ENCODE data around the gene MAPK8IP2. TPM values are rescaled to one million over a fixed set of nuclear protein-coding genes. Genes with fewer than 3 reads are reported as not detected.
"Not testable (repeated sequence)": the region's sequence is repeated elsewhere in the genome, so short reads cannot be mapped to it uniquely, and the experiment has no call there.

The MAPK8IP2 gene
- total and polyA plus RNA-seq, 2 of the 4 experiments (the other 2 are of a cell fraction) = under 0.01 to 0.14 TPM

DNA sequence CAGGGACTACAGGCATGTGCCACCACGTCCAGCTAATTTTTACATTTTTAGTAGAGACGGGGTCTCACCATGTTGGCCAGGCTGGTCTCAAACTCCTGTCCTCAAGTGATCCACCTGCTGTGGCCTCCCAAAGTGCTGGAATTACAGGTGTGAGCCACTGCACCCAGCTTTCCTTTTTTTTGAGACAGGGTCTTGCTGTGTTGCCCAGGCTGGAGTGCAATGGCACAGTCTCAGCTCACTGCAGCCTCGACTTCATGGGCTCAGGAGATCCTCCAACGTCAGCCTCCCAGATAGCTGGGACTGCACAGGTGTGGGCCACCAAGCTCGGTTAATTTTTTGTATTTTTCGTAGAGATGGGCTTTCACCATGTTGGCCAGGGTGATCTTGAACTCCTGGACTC, 54.1 kb downstream of the MAPK8IP2 start:
- H4K20me1 ChIP-seq (ENCODE audit: insufficient read depth, low read length) = not testable (repeated sequence)

More for the DNA sequence above, 54.1 kb downstream of the MAPK8IP2 start:
- H3K4me3 ChIP-seq (ENCODE audit: insufficient read depth, low read depth, low read length); H3K4ac ChIP-seq (ENCODE audit: low read depth, low read length); H3K9me1 ChIP-seq (ENCODE audit: insufficient read depth, low read length); H3K4me1 ChIP-seq (ENCODE audit: control insufficient read depth, insufficient read depth, low read length); H3K4me2 ChIP-seq (ENCODE audit: low read depth, low read length); intact Hi-C loops (cut with micrococcal nuclease); H2BK15ac ChIP-seq (ENCODE audit: low read depth, low read length); H4K5ac ChIP-seq (ENCODE audit: low read depth, low read length); H3K56ac ChIP-seq (ENCODE audit: extremely low read depth, insufficient read depth, low read length); H3K36me3 ChIP-seq (ENCODE audit: control insufficient read depth, insufficient read depth, low read length); POLR2A ChIA-PET (ENCODE audit: unreplicated experiment); dilution Hi-C loops (cut with HindIII; ENCODE audit: low sequenced_read_pairs, unreplicated experiment); DNase-seq; in situ Hi-C loops (cut with MboI; ENCODE audit: low sequenced_read_pairs); H4K8ac ChIP-seq (ENCODE audit: low read depth in 2 of 2, low read length in 2 of 2); H2BK120ac ChIP-seq (ENCODE audit: low read depth, low read length); H3K79me1 ChIP-seq (ENCODE audit: low read depth in 1 of 2, low read length in 2 of 2); H2AFZ ChIP-seq (replicated peaks; ENCODE audit: low read length, poor library complexity); H3K9ac ChIP-seq (ENCODE audit: low read depth, low read length); H3K27me3 ChIP-seq (ENCODE audit: control insufficient read depth, insufficient read depth, low read length); CTCF ChIA-PET; H3K27ac ChIP-seq (ENCODE audit: insufficient read depth, low read length); H2BK20ac ChIP-seq (ENCODE audit: low read depth, low read length); H2AK9ac ChIP-seq (replicated peaks; ENCODE audit: low read depth, low read length, poor library complexity); H4K91ac ChIP-seq (ENCODE audit: insufficient read depth, low read depth, low read length); BruUV-seq (replicated peaks); ATAC-seq (ENCODE audit: low read depth); H3K9me3 ChIP-seq (ENCODE audit: control insufficient read depth, insufficient read depth, low read length); H2AK5ac ChIP-seq (ENCODE audit: low read depth, low read length); H3K23ac ChIP-seq (ENCODE audit: low read depth, low read length); H2BK5ac ChIP-seq (ENCODE audit: low read depth, low read length, poor library complexity, severe bottlenecking); H3K18ac ChIP-seq (ENCODE audit: low read depth, low read length); H3K14ac ChIP-seq (replicated peaks; ENCODE audit: low read depth, low read length): not testable (repeated sequence)
- WGBS, 2 experiments (ENCODE audit: extremely low coverage in 2 of 2, insufficient read length in 1 of 2) = 72% methylated on average over 5 of the region's 6 CpGs; no CpG with 5 or more reads in 1 of the 2 experiments
